Endodermal cell (in vitro differentiated cells): ENCODE data around the gene PRRX2. TPM values are rescaled to one million over a fixed set of nuclear protein-coding genes. Genes with fewer than 3 reads are reported as not detected.

Source experiments
- DNase-seq: peaks from one replicate; pipeline ENCODE4 v3.0.0-alpha.2; 2017
- H3K27ac ChIP-seq: 2 replicates; pipeline ENCODE4 v1.5.1; 2013; ENCODE audit warnings: mild to moderate bottlenecking, low read depth, low read length, moderate library complexity
- H3K27me3 ChIP-seq: 2 replicates; pipeline ENCODE4 v1.6.1; 2013; ENCODE audit warnings: mild to moderate bottlenecking, low read length, moderate library complexity; ENCODE audit not compliant: insufficient read depth, control insufficient read depth, poor library complexity, severe bottlenecking
- H3K36me3 ChIP-seq: 2 replicates; pipeline ENCODE4 v1.7.0; 2013; ENCODE audit warnings: mild to moderate bottlenecking, low read length, moderate library complexity; ENCODE audit not compliant: control insufficient read depth, insufficient read depth
- H3K4me1 ChIP-seq: one replicate; pipeline ENCODE4 v1.7.0; 2013; ENCODE audit warnings: low read length; ENCODE audit not compliant: control insufficient read depth, insufficient read depth
- H3K4me3 ChIP-seq: 2 replicates; pipeline ENCODE4 v1.5.1; 2013; ENCODE audit warnings: mild to moderate bottlenecking, low read length, moderate library complexity
- H3K9ac ChIP-seq: 2 replicates; pipeline ENCODE4 v1.6.1; 2013; ENCODE audit warnings: mild to moderate bottlenecking, low read length, moderate library complexity; ENCODE audit not compliant: poor library complexity, severe bottlenecking; ENCODE audit errors: extremely low read depth
- H3K9me3 ChIP-seq: 2 replicates; pipeline ENCODE4 v1.6.1; 2013; ENCODE audit warnings: mild to moderate bottlenecking, low read length, moderate library complexity; ENCODE audit not compliant: control insufficient read depth
- H3K27ac Mint-ChIP-seq: 2 replicates; pipeline ENCODE4 v1.8.0; 2020; ENCODE audit warnings: mixed read lengths
- H3K27me3 Mint-ChIP-seq: 2 replicates; pipeline ENCODE4 v1.8.0; 2021; ENCODE audit warnings: mild to moderate bottlenecking, mixed read lengths; ENCODE audit not compliant: insufficient read depth
- H3K36me3 Mint-ChIP-seq: 2 replicates; pipeline ENCODE4 v1.8.0; 2020; ENCODE audit warnings: low read depth, mixed read lengths
- H3K4me1 Mint-ChIP-seq: 2 replicates; pipeline ENCODE4 v1.8.0; 2020; ENCODE audit warnings: mixed read lengths
- H3K4me3 Mint-ChIP-seq: 2 replicates; pipeline ENCODE4 v1.8.0; 2020; ENCODE audit warnings: mild to moderate bottlenecking, moderate library complexity, mixed read lengths
- H3K9me3 Mint-ChIP-seq: 2 replicates; pipeline ENCODE4 v1.8.0; 2020; ENCODE audit warnings: mild to moderate bottlenecking, mixed read lengths
- CTCF ChIP-seq: fragments of 200-600 bp; sonication (generic); conservative IDR thresholded peaks from 2 replicates; pipeline ENCODE4 v1.5.0; 2021; ENCODE audit warnings: antibody characterized with exemption, mild to moderate bottlenecking
- WGBS, 2 experiments: methylation state at CpG; one replicate each; pipeline versions ENCODE4 v1.1.5 to v1.1.7; 2013; ENCODE audit warnings: missing lambda C conversion rate in 2 of 2, mixed read lengths in 1 of 2; ENCODE audit not compliant: insufficient coverage in 1 of 2, insufficient read length in 1 of 2; 5-methylcytosine and 5-hydroxymethylcytosine counted together
- total RNA-seq, 2 donors: library from RNA; stranded (reverse); fragmentation: NEBNext Ultra II Directional in 1 of 2; extraction: Animal tissue kit (Norgen Biotek cat#: 25700) in 1 of 2; gene quantifications; 2 replicates in 1 of 2; 3 replicates in 1 of 2; pipeline ENCODE4 v1.2.1, GENCODE V29; 2021

PRRX2 gene
- total RNA-seq, 2 donors from 2014 or later: 1.0 to 3.8 TPM

- Histone ChIP-seq H3K9me3 (no peaks in the 10 kb centered on the region), H3K27ac (no peak overlapping the region), H3K4me3 (no peak overlapping the region), H3K4me1 (no peaks in the 10 kb centered on the region), H3K9ac (no peak overlapping the region), H3K36me3 (no peaks in the 10 kb centered on the region), H3K27me3 (no peaks in the 10 kb centered on the region)
- peaks cover 4% of the 10 kb centered on the region for H3K27me3 Mint-ChIP-seq
- H3K4me3 Mint-ChIP-seq: no peak overlapping the region
- TF ChIP-seq CTCF: no peak
- H3K27ac Mint-ChIP-seq: no peak overlapping the region
- whole genome bisulfite sequencing, 2 experiments: 80 to 90% methylated on average over 2 to 5 of the region's 5 CpGs
- DNase-seq: no peak
- H3K4me1 Mint-ChIP-seq: peaks cover 3% of the 10 kb centered on the region
- H3K36me3 Mint-ChIP-seq: no peaks in the 10 kb centered on the region
- no peaks in the 10 kb centered on the region for H3K9me3 Mint-ChIP-seq
Observed at GRCh38 chr9:129718647-129719046, 53.2 kb downstream of the PRRX2 start.

- no peak overlapping the region for H3K27ac ChIP-seq
- H3K4me3 Mint-ChIP-seq: no peak overlapping the region
- no peaks in the 10 kb centered on the region for H3K9me3 ChIP-seq
- no peak overlapping the region for H3K9ac ChIP-seq
- H3K4me3 ChIP-seq: no peak overlapping the region
- no peaks in the 10 kb centered on the region for H3K4me1 ChIP-seq
- H3K27ac Mint-ChIP-seq: no peak overlapping the region
- H3K27me3 Mint-ChIP-seq: peaks cover 4% of the 10 kb centered on the region
- no peaks in the 10 kb centered on the region for H3K36me3 Mint-ChIP-seq
- TF ChIP-seq CTCF: peak; percentile 60
- 93% methylated on average over 24 to 38 of the region's 38 CpGs for WGBS, 2 experiments
- no peaks in the 10 kb centered on the region for H3K36me3 ChIP-seq
- H3K9me3 Mint-ChIP-seq: no peaks in the 10 kb centered on the region
- peak; percentile 83 for DNase-seq
- peaks cover 3% of the 10 kb centered on the region for H3K4me1 Mint-ChIP-seq
- H3K27me3 ChIP-seq: no peaks in the 10 kb centered on the region
Observed at GRCh38 chr9:129719135-129719534, 53.7 kb downstream of the PRRX2 start.

GRCh38 chr9:129720181-129720864 lies 54.9 kb downstream of the PRRX2 start:
- Histone ChIP-seq H3K27ac (no peak overlapping the region), H3K9me3 (no peaks in the 10 kb centered on the region), H3K27me3 (no peaks in the 10 kb centered on the region), H3K9ac (no peak overlapping the region), H3K4me1 (no peaks in the 10 kb centered on the region), H3K4me3 (no peak overlapping the region), H3K36me3 (no peaks in the 10 kb centered on the region)
- DNase-seq: peak; percentile 91
- peaks cover 4% of the 10 kb centered on the region for H3K27me3 Mint-ChIP-seq
- no peaks in the 10 kb centered on the region for H3K9me3 Mint-ChIP-seq
- no peaks in the 10 kb centered on the region for H3K36me3 Mint-ChIP-seq
- peak; percentile 85 for TF ChIP-seq CTCF
- 86 to 89% methylated on average over 21 to 31 of the region's 31 CpGs for WGBS, 2 experiments
- H3K4me1 Mint-ChIP-seq: peaks cover 3% of the 10 kb centered on the region
- no peak overlapping the region for H3K4me3 Mint-ChIP-seq
- no peak overlapping the region for H3K27ac Mint-ChIP-seq
